ENCODE data around the gene BATF.

Gene BATF

DNA sequence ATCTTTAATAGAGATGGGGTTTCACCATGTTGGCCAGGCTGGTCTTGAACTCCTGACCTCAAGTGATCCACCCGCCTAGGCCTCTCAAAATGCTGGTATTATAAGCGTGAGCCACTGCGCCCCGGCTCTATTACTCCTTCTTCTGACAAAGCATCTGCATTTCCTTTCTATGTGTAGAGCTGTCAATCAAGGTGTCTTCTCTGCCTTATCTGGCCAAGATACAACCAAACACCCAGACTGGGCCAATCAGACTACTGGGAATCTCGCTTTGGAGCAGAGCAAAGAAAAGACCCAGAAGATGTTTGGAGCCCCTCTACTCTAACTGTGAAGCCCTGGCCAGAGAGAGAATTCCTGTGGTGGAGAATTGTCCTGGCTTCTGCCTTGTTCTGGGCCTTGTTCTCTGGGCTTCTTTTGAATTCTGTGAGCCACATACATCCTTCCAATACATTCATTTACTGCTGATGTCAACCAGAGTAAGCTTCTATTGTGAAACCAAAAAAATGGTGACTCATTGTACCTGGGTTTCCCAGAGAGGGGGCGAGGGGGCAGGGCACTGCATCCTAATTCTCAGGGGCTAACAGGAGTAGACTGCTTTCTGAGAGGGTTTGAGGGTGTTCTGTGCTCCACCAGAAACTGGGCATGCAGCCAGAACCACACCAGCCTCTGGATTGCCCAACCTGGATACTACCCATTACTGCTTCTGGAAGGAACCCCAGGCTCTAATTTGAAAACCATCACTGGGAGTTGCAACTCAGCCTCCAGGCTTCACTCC, 37.4 kb downstream of the BATF start:
- no peak overlapping the region for H4K8ac ChIP-seq (ENCODE audit: low read depth, low read length)
- no peaks in the 10 kb centered on the region for H3K79me2 ChIP-seq (ENCODE audit: control insufficient read depth, insufficient read depth, low read length)
- no peak overlapping the region for H3K56ac ChIP-seq (ENCODE audit: low read length)
- no peak overlapping the region for H3K23ac ChIP-seq (ENCODE audit: low read length)
- no peaks in the 10 kb centered on the region for H3K4me1 ChIP-seq (ENCODE audit: control insufficient read depth, low read depth, low read length)
- H3K27ac ChIP-seq (ENCODE audit: low read depth, low read length) = no peak overlapping the region
- H2BK120ac ChIP-seq (ENCODE audit: low read depth, low read length) = no peak overlapping the region
- H3K36me3 ChIP-seq (ENCODE audit: control insufficient read depth, insufficient read depth, low read length) = no peaks in the 10 kb centered on the region
- H3K4ac ChIP-seq (ENCODE audit: low read depth, low read length) = no peak overlapping the region
- no peak overlapping the region for H3K4me3 ChIP-seq (ENCODE audit: low read length)
- H3K9ac ChIP-seq (ENCODE audit: low read length) = no peak overlapping the region
- H2BK15ac ChIP-seq (replicated peaks; ENCODE audit: low read depth) = no peak overlapping the region
- DNase-seq = peak; percentile 32
- no peaks in the 10 kb centered on the region for H3K79me1 ChIP-seq (ENCODE audit: low read length)
- H3K27me3 ChIP-seq (ENCODE audit: insufficient read depth, low read length, poor library complexity) = no peaks in the 10 kb centered on the region
- no CpG with 5 or more reads among the region's 6 CpGs for WGBS (ENCODE audit: extremely low coverage, insufficient coverage, low lambda C conversion rate)
- H2BK5ac ChIP-seq (ENCODE audit: low read length) = no peak overlapping the region
- H3K18ac ChIP-seq (ENCODE audit: low read length) = no peak overlapping the region
- H2AK5ac ChIP-seq (ENCODE audit: low read length) = no peak overlapping the region
- no peak overlapping the region for H4K5ac ChIP-seq (ENCODE audit: low read length)
- no peak overlapping the region for H3K4me2 ChIP-seq (ENCODE audit: low read length)

DNA sequence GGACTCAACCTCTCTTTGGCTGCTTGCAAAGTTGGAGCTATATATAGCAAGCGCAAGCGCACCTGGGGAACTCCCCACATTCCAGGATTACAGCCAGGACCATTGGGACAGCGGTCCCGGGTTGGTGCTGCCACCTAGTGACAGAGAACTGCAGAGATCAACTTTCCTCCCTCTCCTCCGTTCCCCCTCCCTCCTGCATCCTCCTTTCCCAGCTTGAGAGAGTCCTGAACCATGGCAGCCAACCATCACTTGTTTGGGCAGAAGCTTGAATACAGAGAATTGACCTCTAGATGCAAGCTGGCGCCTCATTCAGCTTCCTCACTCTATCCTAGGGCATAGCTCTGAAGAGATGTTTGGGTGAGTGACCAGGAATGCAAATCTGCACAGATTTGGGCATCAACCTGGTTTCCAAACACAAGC, 38.8 kb downstream of the BATF start:
- peak; percentile 87 for DNase-seq
- no peak overlapping the region for H3K27ac ChIP-seq (ENCODE audit: low read depth, low read length)
- H3K27me3 ChIP-seq (ENCODE audit: insufficient read depth, low read length, poor library complexity) = no peaks in the 10 kb centered on the region
- H3K79me2 ChIP-seq (ENCODE audit: control insufficient read depth, insufficient read depth, low read length) = no peaks in the 10 kb centered on the region
- no peak overlapping the region for H3K4me2 ChIP-seq (ENCODE audit: low read length)
- H2BK5ac ChIP-seq (ENCODE audit: low read length) = no peak overlapping the region
- H3K56ac ChIP-seq (ENCODE audit: low read length) = no peak overlapping the region
- H3K4me3 ChIP-seq (ENCODE audit: low read length) = no peak overlapping the region
- no peak overlapping the region for H2BK15ac ChIP-seq (replicated peaks; ENCODE audit: low read depth)
- no peak overlapping the region for H4K8ac ChIP-seq (ENCODE audit: low read depth, low read length)
- no peak overlapping the region for H3K23ac ChIP-seq (ENCODE audit: low read length)
- no peaks in the 10 kb centered on the region for H3K4me1 ChIP-seq (ENCODE audit: control insufficient read depth, low read depth, low read length)
- no peak overlapping the region for H3K4ac ChIP-seq (ENCODE audit: low read depth, low read length)
- H3K9ac ChIP-seq (ENCODE audit: low read length) = no peak overlapping the region
- H3K18ac ChIP-seq (ENCODE audit: low read length) = no peak overlapping the region
- no peak overlapping the region for H4K5ac ChIP-seq (ENCODE audit: low read length)
- no CpG with 5 or more reads among the region's 6 CpGs for WGBS (ENCODE audit: extremely low coverage, insufficient coverage, low lambda C conversion rate)
- no peak overlapping the region for H2BK120ac ChIP-seq (ENCODE audit: low read depth, low read length)
- H3K79me1 ChIP-seq (ENCODE audit: low read length) = no peaks in the 10 kb centered on the region
- H3K36me3 ChIP-seq (ENCODE audit: control insufficient read depth, insufficient read depth, low read length) = no peaks in the 10 kb centered on the region
- no peak overlapping the region for H2AK5ac ChIP-seq (ENCODE audit: low read length)

DNA sequence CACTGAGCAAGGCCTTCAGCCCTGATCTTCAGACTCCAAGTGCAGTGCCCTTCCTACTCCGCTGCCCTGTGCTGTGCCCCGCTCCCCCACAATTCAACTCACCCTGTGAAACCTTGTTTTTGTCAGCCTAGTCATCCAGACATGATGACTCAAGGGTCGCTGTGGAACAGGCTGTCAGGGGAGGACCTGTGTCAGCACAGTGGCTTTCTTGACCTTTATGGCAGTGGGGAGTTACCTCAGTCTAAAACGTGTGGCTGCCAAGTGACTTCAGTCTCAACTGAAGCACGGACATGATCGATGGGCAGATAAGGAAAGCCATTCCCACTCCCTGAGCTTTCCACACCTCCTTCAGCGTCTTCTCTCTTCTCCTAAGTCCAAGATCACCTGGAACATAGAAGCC, 39.8 kb downstream of the BATF start:
- WGBS (ENCODE audit: extremely low coverage, insufficient coverage, low lambda C conversion rate) = no CpG with 5 or more reads among the region's 7 CpGs
- H4K8ac ChIP-seq (ENCODE audit: low read depth, low read length) = no peak overlapping the region

DNA sequence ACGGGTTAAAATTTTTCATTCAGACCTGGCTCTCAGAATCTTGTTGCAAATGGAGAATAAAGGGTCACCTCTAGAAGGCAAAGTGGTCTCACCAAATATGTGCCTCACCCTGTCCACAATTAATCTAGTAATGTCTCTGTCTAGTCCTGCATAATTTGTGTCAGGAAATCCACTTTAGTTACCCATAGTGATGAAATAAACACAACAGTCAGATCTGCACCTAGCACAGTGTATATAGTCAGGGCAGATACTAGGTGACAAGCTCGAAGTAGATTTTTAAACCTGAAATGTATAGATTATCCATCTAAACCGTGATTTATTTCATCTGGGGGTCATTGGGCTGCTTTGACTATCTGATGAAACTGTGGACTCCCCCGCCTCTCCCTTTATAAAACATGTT, 40.2 kb downstream of the BATF start:
- no CpG with 5 or more reads among the region's 4 CpGs for WGBS (ENCODE audit: extremely low coverage, insufficient coverage, low lambda C conversion rate)
- Histone ChIP-seq H3K56ac (ENCODE audit: low read length) (no peak overlapping the region), H3K9ac (ENCODE audit: low read length) (no peak overlapping the region), H3K4ac (ENCODE audit: low read depth, low read length) (no peak overlapping the region), H3K36me3 (ENCODE audit: control insufficient read depth, insufficient read depth, low read length) (no peaks in the 10 kb centered on the region), H2AK5ac (ENCODE audit: low read length) (no peak overlapping the region), H3K4me2 (ENCODE audit: low read length) (no peak overlapping the region), H3K18ac (ENCODE audit: low read length) (no peak overlapping the region), H3K27ac (ENCODE audit: low read depth, low read length) (no peak overlapping the region), H3K4me1 (ENCODE audit: control insufficient read depth, low read depth, low read length) (no peaks in the 10 kb centered on the region), H2BK120ac (ENCODE audit: low read depth, low read length) (no peak overlapping the region), H3K79me2 (ENCODE audit: control insufficient read depth, insufficient read depth, low read length) (no peaks in the 10 kb centered on the region), H3K27me3 (ENCODE audit: insufficient read depth, low read length, poor library complexity) (no peaks in the 10 kb centered on the region), H3K79me1 (ENCODE audit: low read length) (no peaks in the 10 kb centered on the region), H3K23ac (ENCODE audit: low read length) (no peak overlapping the region), H4K5ac (ENCODE audit: low read length) (no peak overlapping the region), H4K8ac (ENCODE audit: low read depth, low read length) (no peak overlapping the region), H2BK15ac (replicated peaks; ENCODE audit: low read depth) (no peak overlapping the region), H3K4me3 (ENCODE audit: low read length) (no peak overlapping the region), H2BK5ac (ENCODE audit: low read length) (no peak overlapping the region)
- DNase-seq = no peak

More for the DNA sequence above, 39.8 kb downstream of the BATF start:
- Histone ChIP-seq H3K79me2 (ENCODE audit: control insufficient read depth, insufficient read depth, low read length) (no peaks in the 10 kb centered on the region), H3K4me2 (ENCODE audit: low read length) (no peak overlapping the region), H3K27me3 (ENCODE audit: insufficient read depth, low read length, poor library complexity) (no peaks in the 10 kb centered on the region), H2BK15ac (replicated peaks; ENCODE audit: low read depth) (no peak overlapping the region), H3K4me3 (ENCODE audit: low read length) (no peak overlapping the region), H3K23ac (ENCODE audit: low read length) (no peak overlapping the region), H3K56ac (ENCODE audit: low read length) (no peak overlapping the region), H2BK5ac (ENCODE audit: low read length) (no peak overlapping the region), H3K9ac (ENCODE audit: low read length) (no peak overlapping the region), H4K5ac (ENCODE audit: low read length) (no peak overlapping the region), H2BK120ac (ENCODE audit: low read depth, low read length) (no peak overlapping the region), H3K4ac (ENCODE audit: low read depth, low read length) (no peak overlapping the region), H3K79me1 (ENCODE audit: low read length) (no peaks in the 10 kb centered on the region), H3K36me3 (ENCODE audit: control insufficient read depth, insufficient read depth, low read length) (no peaks in the 10 kb centered on the region), H3K4me1 (ENCODE audit: control insufficient read depth, low read depth, low read length) (no peaks in the 10 kb centered on the region), H2AK5ac (ENCODE audit: low read length) (no peak overlapping the region), H3K18ac (ENCODE audit: low read length) (no peak overlapping the region), H3K27ac (ENCODE audit: low read depth, low read length) (no peak overlapping the region)
- no peak for DNase-seq

DNA sequence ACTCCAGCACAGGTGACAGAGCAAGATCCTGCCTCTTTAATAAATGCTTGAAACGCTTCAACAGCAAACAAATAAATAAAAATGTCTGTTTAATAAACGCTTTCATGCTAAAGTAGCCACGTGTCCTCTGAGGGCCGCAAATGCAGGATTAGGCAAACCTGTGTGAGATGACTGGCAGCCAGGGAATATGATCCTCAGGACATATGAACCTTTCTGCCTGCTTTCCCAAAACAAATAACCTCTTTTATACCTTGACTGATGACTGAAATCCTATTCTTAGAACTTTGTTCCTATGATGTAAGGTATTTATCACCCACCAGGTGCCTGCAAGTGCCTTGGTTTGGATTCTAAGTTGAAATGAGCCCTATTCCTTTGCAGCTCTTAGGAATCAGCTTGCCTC, 41.7 kb downstream of the BATF start:
- no peak overlapping the region for H3K4me3 ChIP-seq (ENCODE audit: low read length)
- no peak overlapping the region for H3K4ac ChIP-seq (ENCODE audit: low read depth, low read length)

DNA sequence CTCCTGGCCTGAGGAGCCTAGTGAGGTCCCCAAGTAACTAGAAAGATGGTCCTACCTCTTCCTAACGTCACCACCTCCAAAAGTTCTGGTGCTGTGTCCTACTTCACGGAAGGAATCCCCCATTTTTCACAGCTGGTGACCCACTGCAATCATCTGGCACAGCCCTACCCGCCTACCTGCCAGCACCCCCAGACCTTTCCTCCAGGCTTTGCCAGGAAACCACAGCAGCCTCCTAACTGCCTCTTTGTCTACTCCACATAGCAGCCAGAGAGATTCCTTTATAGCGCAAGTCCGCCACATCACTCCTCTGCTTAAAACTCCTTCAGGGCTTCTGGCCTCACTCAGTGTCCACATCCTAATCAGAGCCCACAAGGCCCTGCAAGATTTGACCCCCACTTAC, 42.8 kb downstream of the BATF start:
- no peaks in the 10 kb centered on the region for H3K79me2 ChIP-seq (ENCODE audit: control insufficient read depth, insufficient read depth, low read length)
- no peak overlapping the region for H3K56ac ChIP-seq (ENCODE audit: low read length)
- H2BK15ac ChIP-seq (replicated peaks; ENCODE audit: low read depth) = no peak overlapping the region
- no peak overlapping the region for H3K4me3 ChIP-seq (ENCODE audit: low read length)
- WGBS (ENCODE audit: extremely low coverage, insufficient coverage, low lambda C conversion rate) = no CpG with 5 or more reads among the region's 5 CpGs
- H3K27me3 ChIP-seq (ENCODE audit: insufficient read depth, low read length, poor library complexity) = no peaks in the 10 kb centered on the region
- H2BK5ac ChIP-seq (ENCODE audit: low read length) = no peak overlapping the region
- no peaks in the 10 kb centered on the region for H3K4me1 ChIP-seq (ENCODE audit: control insufficient read depth, low read depth, low read length)
- H3K27ac ChIP-seq (ENCODE audit: low read depth, low read length) = no peak overlapping the region
- no peak for DNase-seq
- H4K8ac ChIP-seq (ENCODE audit: low read depth, low read length) = no peak overlapping the region
- H3K79me1 ChIP-seq (ENCODE audit: low read length) = no peaks in the 10 kb centered on the region
- no peak overlapping the region for H4K5ac ChIP-seq (ENCODE audit: low read length)
- H2BK120ac ChIP-seq (ENCODE audit: low read depth, low read length) = no peak overlapping the region
- no peak overlapping the region for H3K4ac ChIP-seq (ENCODE audit: low read depth, low read length)
- H3K23ac ChIP-seq (ENCODE audit: low read length) = no peak overlapping the region
- no peak overlapping the region for H3K18ac ChIP-seq (ENCODE audit: low read length)
- H2AK5ac ChIP-seq (ENCODE audit: low read length) = no peak overlapping the region
- H3K4me2 ChIP-seq (ENCODE audit: low read length) = no peak overlapping the region
- H3K9ac ChIP-seq (ENCODE audit: low read length) = no peak overlapping the region
- no peaks in the 10 kb centered on the region for H3K36me3 ChIP-seq (ENCODE audit: control insufficient read depth, insufficient read depth, low read length)

More for the DNA sequence above, 41.7 kb downstream of the BATF start:
- no peak overlapping the region for H3K23ac ChIP-seq (ENCODE audit: low read length)
- no peak overlapping the region for H3K27ac ChIP-seq (ENCODE audit: low read depth, low read length)
- no peaks in the 10 kb centered on the region for H3K36me3 ChIP-seq (ENCODE audit: control insufficient read depth, insufficient read depth, low read length)
- H4K8ac ChIP-seq (ENCODE audit: low read depth, low read length) = no peak overlapping the region
- H2BK15ac ChIP-seq (replicated peaks; ENCODE audit: low read depth) = no peak overlapping the region
- no peak overlapping the region for H4K5ac ChIP-seq (ENCODE audit: low read length)
- no peaks in the 10 kb centered on the region for H3K79me2 ChIP-seq (ENCODE audit: control insufficient read depth, insufficient read depth, low read length)
- H3K27me3 ChIP-seq (ENCODE audit: insufficient read depth, low read length, poor library complexity) = no peaks in the 10 kb centered on the region
- no peak overlapping the region for H3K4me2 ChIP-seq (ENCODE audit: low read length)
- no peak for DNase-seq
- no CpG with 5 or more reads among the region's 4 CpGs for WGBS (ENCODE audit: extremely low coverage, insufficient coverage, low lambda C conversion rate)
- no peak overlapping the region for H3K18ac ChIP-seq (ENCODE audit: low read length)
- no peak overlapping the region for H2AK5ac ChIP-seq (ENCODE audit: low read length)
- H2BK5ac ChIP-seq (ENCODE audit: low read length) = no peak overlapping the region
- no peak overlapping the region for H2BK120ac ChIP-seq (ENCODE audit: low read depth, low read length)
- no peaks in the 10 kb centered on the region for H3K4me1 ChIP-seq (ENCODE audit: control insufficient read depth, low read depth, low read length)
- no peaks in the 10 kb centered on the region for H3K79me1 ChIP-seq (ENCODE audit: low read length)
- no peak overlapping the region for H3K56ac ChIP-seq (ENCODE audit: low read length)
- H3K9ac ChIP-seq (ENCODE audit: low read length) = no peak overlapping the region
